ENCODE results near the gene OTOP2. TPM values are rescaled to one million over a fixed set of nuclear protein-coding genes. Genes with fewer than 3 reads are reported as not detected.
A peak's percentile ranks its signal among the peaks of the same experiment; 100 is the strongest.

The OTOP2 gene
- total RNA-seq, 1 experiment from 2014 or later: not detected

DNA sequence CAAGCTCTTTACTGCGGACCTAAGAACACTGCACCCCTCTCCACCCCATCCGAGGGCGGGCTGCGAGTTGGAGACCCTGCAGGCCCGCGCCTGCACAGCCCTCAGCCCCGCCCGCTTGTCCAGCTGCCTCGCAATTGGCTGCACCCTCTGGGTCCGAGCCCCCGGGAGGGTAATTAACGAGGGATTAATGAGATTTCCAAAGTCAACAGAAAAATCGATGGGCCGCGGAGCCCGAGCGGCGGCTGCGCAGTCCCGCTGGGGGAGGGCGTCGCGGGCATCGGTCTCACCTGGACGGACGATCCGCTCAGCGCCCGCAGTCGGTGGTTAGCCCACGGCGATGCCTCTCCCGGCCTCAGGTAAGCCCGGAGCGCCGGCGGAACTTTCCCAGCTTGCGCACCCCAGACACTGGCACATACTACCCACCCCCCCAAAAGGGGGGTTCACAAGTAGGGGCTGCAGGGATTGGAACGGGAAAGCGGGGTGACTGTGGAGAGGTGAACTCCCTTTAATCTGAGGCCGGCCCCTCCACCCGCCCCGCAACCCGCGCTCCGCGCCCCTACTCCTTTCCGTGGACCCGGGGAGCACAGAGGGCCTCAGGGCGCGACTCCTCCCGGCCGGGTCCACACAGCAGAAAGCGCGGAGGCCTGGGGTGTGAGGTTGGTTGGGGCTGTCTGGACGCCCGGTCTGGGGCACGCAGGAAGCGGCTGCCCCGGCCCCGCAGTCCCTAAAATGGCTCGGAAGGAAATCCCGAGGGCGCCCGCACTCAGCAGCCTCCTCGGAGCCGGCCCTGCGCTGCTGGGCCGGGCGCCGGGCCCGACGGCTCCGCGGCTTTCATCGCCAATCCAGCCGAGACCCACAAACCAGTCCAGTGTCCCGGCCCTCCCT is 11.8 kb downstream of the OTOP2 start, which contains the start of gene OTOP3:
TSS of gene OTOP3 (plus strand) at position 314 of the 885 bp plus-strand sequence. CDS start at position 338, 24 bp downstream.
- TF ChIP-seq, protein P1, sequence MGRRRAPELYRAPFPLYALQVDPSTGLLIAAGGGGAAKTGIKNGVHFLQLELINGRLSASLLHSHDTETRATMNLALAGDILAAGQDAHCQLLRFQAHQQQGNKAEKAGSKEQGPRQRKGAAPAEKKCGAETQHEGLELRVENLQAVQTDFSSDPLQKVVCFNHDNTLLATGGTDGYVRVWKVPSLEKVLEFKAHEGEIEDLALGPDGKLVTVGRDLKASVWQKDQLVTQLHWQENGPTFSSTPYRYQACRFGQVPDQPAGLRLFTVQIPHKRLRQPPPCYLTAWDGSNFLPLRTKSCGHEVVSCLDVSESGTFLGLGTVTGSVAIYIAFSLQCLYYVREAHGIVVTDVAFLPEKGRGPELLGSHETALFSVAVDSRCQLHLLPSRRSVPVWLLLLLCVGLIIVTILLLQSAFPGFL (CRISPR knock-in tag; IDR thresholded peaks at IDR 0.05; ENCODE audit: borderline replicate concordance): no peak
- TF ChIP-seq RELA (CRISPR knock-in tag; IDR thresholded peaks at IDR 0.05; ENCODE audit: borderline replicate concordance) (no peak), SMAD4 (CRISPR knock-in tag; IDR thresholded peaks at IDR 0.05) (no peak), ELF4 (CRISPR knock-in tag; IDR thresholded peaks at IDR 0.05; ENCODE audit: low read depth) (no peak), CBFB (CRISPR knock-in tag; IDR thresholded peaks at IDR 0.05; ENCODE audit: low read depth) (no peak), CREB1 (CRISPR knock-in tag; IDR thresholded peaks at IDR 0.05) (no peak), CREM (CRISPR knock-in tag; IDR thresholded peaks at IDR 0.05) (no peak)
- TF ChIP-seq, protein P2, sequence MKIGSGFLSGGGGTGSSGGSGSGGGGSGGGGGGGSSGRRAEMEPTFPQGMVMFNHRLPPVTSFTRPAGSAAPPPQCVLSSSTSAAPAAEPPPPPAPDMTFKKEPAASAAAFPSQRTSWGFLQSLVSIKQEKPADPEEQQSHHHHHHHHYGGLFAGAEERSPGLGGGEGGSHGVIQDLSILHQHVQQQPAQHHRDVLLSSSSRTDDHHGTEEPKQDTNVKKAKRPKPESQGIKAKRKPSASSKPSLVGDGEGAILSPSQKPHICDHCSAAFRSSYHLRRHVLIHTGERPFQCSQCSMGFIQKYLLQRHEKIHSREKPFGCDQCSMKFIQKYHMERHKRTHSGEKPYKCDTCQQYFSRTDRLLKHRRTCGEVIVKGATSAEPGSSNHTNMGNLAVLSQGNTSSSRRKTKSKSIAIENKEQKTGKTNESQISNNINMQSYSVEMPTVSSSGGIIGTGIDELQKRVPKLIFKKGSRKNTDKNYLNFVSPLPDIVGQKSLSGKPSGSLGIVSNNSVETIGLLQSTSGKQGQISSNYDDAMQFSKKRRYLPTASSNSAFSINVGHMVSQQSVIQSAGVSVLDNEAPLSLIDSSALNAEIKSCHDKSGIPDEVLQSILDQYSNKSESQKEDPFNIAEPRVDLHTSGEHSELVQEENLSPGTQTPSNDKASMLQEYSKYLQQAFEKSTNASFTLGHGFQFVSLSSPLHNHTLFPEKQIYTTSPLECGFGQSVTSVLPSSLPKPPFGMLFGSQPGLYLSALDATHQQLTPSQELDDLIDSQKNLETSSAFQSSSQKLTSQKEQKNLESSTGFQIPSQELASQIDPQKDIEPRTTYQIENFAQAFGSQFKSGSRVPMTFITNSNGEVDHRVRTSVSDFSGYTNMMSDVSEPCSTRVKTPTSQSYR (CRISPR knock-in tag; IDR thresholded peaks at IDR 0.05): no peak
- TF ChIP-seq, protein P3, sequence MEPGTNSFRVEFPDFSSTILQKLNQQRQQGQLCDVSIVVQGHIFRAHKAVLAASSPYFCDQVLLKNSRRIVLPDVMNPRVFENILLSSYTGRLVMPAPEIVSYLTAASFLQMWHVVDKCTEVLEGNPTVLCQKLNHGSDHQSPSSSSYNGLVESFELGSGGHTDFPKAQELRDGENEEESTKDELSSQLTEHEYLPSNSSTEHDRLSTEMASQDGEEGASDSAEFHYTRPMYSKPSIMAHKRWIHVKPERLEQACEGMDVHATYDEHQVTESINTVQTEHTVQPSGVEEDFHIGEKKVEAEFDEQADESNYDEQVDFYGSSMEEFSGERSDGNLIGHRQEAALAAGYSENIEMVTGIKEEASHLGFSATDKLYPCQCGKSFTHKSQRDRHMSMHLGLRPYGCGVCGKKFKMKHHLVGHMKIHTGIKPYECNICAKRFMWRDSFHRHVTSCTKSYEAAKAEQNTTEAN (CRISPR knock-in tag; IDR thresholded peaks at IDR 0.05): no peak
- TF ChIP-seq, protein P4, sequence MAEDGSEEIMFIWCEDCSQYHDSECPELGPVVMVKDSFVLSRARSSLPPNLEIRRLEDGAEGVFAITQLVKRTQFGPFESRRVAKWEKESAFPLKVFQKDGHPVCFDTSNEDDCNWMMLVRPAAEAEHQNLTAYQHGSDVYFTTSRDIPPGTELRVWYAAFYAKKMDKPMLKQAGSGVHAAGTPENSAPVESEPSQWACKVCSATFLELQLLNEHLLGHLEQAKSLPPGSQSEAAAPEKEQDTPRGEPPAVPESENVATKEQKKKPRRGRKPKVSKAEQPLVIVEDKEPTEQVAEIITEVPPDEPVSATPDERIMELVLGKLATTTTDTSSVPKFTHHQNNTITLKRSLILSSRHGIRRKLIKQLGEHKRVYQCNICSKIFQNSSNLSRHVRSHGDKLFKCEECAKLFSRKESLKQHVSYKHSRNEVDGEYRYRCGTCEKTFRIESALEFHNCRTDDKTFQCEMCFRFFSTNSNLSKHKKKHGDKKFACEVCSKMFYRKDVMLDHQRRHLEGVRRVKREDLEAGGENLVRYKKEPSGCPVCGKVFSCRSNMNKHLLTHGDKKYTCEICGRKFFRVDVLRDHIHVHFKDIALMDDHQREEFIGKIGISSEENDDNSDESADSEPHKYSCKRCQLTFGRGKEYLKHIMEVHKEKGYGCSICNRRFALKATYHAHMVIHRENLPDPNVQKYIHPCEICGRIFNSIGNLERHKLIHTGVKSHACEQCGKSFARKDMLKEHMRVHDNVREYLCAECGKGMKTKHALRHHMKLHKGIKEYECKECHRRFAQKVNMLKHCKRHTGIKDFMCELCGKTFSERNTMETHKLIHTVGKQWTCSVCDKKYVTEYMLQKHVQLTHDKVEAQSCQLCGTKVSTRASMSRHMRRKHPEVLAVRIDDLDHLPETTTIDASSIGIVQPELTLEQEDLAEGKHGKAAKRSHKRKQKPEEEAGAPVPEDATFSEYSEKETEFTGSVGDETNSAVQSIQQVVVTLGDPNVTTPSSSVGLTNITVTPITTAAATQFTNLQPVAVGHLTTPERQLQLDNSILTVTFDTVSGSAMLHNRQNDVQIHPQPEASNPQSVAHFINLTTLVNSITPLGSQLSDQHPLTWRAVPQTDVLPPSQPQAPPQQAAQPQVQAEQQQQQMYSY (CRISPR knock-in tag; IDR thresholded peaks at IDR 0.05): no peak
- TF ChIP-seq, protein P5, sequence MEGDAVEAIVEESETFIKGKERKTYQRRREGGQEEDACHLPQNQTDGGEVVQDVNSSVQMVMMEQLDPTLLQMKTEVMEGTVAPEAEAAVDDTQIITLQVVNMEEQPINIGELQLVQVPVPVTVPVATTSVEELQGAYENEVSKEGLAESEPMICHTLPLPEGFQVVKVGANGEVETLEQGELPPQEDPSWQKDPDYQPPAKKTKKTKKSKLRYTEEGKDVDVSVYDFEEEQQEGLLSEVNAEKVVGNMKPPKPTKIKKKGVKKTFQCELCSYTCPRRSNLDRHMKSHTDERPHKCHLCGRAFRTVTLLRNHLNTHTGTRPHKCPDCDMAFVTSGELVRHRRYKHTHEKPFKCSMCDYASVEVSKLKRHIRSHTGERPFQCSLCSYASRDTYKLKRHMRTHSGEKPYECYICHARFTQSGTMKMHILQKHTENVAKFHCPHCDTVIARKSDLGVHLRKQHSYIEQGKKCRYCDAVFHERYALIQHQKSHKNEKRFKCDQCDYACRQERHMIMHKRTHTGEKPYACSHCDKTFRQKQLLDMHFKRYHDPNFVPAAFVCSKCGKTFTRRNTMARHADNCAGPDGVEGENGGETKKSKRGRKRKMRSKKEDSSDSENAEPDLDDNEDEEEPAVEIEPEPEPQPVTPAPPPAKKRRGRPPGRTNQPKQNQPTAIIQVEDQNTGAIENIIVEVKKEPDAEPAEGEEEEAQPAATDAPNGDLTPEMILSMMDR (IDR thresholded peaks at IDR 0.05): no peak
- TF ChIP-seq, protein P6, sequence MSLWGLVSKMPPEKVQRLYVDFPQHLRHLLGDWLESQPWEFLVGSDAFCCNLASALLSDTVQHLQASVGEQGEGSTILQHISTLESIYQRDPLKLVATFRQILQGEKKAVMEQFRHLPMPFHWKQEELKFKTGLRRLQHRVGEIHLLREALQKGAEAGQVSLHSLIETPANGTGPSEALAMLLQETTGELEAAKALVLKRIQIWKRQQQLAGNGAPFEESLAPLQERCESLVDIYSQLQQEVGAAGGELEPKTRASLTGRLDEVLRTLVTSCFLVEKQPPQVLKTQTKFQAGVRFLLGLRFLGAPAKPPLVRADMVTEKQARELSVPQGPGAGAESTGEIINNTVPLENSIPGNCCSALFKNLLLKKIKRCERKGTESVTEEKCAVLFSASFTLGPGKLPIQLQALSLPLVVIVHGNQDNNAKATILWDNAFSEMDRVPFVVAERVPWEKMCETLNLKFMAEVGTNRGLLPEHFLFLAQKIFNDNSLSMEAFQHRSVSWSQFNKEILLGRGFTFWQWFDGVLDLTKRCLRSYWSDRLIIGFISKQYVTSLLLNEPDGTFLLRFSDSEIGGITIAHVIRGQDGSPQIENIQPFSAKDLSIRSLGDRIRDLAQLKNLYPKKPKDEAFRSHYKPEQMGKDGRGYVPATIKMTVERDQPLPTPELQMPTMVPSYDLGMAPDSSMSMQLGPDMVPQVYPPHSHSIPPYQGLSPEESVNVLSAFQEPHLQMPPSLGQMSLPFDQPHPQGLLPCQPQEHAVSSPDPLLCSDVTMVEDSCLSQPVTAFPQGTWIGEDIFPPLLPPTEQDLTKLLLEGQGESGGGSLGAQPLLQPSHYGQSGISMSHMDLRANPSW (CRISPR knock-in tag; conservative IDR thresholded peaks at IDR 0.05; ENCODE audit: low read depth): no peak
- TF ChIP-seq, protein P7, sequence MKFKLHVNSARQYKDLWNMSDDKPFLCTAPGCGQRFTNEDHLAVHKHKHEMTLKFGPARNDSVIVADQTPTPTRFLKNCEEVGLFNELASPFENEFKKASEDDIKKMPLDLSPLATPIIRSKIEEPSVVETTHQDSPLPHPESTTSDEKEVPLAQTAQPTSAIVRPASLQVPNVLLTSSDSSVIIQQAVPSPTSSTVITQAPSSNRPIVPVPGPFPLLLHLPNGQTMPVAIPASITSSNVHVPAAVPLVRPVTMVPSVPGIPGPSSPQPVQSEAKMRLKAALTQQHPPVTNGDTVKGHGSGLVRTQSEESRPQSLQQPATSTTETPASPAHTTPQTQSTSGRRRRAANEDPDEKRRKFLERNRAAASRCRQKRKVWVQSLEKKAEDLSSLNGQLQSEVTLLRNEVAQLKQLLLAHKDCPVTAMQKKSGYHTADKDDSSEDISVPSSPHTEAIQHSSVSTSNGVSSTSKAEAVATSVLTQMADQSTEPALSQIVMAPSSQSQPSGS (CRISPR knock-in tag; IDR thresholded peaks at IDR 0.05; ENCODE audit: borderline replicate concordance, low read depth): no peak
- Mint-ChIP-seq H3K36me3 (no peaks in the 10 kb centered on the region), H3K27ac (no peak within 1 kb of the TSS), H3K4me3 (peak within 1 kb of the TSS; percentile 67), H3K4me1 (peaks cover 2% of the 10 kb centered on the region; the same call in 1 of the 2 replicates), H3K9me3 (no peaks in the 10 kb centered on the region), H3K27me3 (ENCODE audit: low read depth) (peaks cover 85% of the 10 kb centered on the region)
- POLR2A ChIA-PET: no interaction called here
- peak; percentile 54 for ATAC-seq
- peak; percentile 43 for DNase-seq (ENCODE audit: low spot score)
- CTCF ChIA-PET: interaction anchor here (0.6 to 3.0 kb wide), 14 partner anchors 10 to 145 kb away, joined by 3 to 18 read pairs (median 4); partner anchors contain the start of genes FADS6, FDXR and OTOP2
